CD4-positive, alpha-beta T cell treated with Interferon gamma for 1 hour (primary cell): ENCODE data around the gene RNF11.
"Not testable (repeated sequence)": the region's sequence is repeated elsewhere in the genome, so short reads cannot be mapped to it uniquely, and the experiment has no call there.

Experiments
- DNase-seq: peaks from one replicate; pipeline ENCODE4 v3.0.0-alpha.2; 2020

RNF11 gene

GRCh38 chr1:51230501-51231078 is 5.5 kb upstream of the RNF11 start:
- DNase-seq: no peak

GRCh38 chr1:51231120-51231519 is 5.0 kb upstream of the RNF11 start:
- DNase-seq: no peak

- no peak for DNase-seq
Measured at GRCh38 chr1:51231896-51232295, 4.2 kb upstream of the RNF11 start.

GRCh38 chr1:51234236-51234635 is 1.8 kb upstream of the RNF11 start:
- not testable (repeated sequence) for DNase-seq

- DNase-seq: peak; percentile 68
Measured at GRCh38 chr1:51234721-51235425, 1.2 kb upstream of the RNF11 start.

GRCh38 chr1:51236531-51237350 is 668 bp downstream of the RNF11 start:
- peak; percentile 37 for DNase-seq

GRCh38 chr1:51237351-51238033 is 1.4 kb downstream of the RNF11 start:
- no peak for DNase-seq

- DNase-seq: no peak
Measured at GRCh38 chr1:51238034-51238403, 1.9 kb downstream of the RNF11 start.

GRCh38 chr1:51240084-51240483 is 4.0 kb downstream of the RNF11 start:
- DNase-seq: no peak

GRCh38 chr1:51241119-51241518 is 5.0 kb downstream of the RNF11 start:
- DNase-seq: no peak

GRCh38 chr1:51242546-51242945 is 6.5 kb downstream of the RNF11 start:
- no peak for DNase-seq

GRCh38 chr1:51247022-51247421 is 10.9 kb downstream of the RNF11 start:
- DNase-seq: no peak

- DNase-seq: no peak
Measured at GRCh38 chr1:51247499-51247898, 11.4 kb downstream of the RNF11 start.

GRCh38 chr1:51249445-51249844 is 13.4 kb downstream of the RNF11 start:
- no peak for DNase-seq

- DNase-seq: not testable (repeated sequence)
Measured at GRCh38 chr1:51250729-51251128, 14.7 kb downstream of the RNF11 start.

GRCh38 chr1:51251165-51251564 is 15.1 kb downstream of the RNF11 start:
- not testable (repeated sequence) for DNase-seq

- DNase-seq: no peak
Measured at GRCh38 chr1:51252366-51252765, 16.3 kb downstream of the RNF11 start.

- no peak for DNase-seq
Measured at GRCh38 chr1:51253691-51254090, 17.6 kb downstream of the RNF11 start.

GRCh38 chr1:51255331-51255730 is 19.3 kb downstream of the RNF11 start:
- no peak for DNase-seq

- DNase-seq: no peak
Measured at GRCh38 chr1:51263147-51263877, 27.2 kb downstream of the RNF11 start.

GRCh38 chr1:51264451-51264850 is 28.4 kb downstream of the RNF11 start:
- no peak for DNase-seq

- no peak for DNase-seq
Measured at GRCh38 chr1:51265618-51266017, 29.5 kb downstream of the RNF11 start.

- no peak for DNase-seq
Measured at GRCh38 chr1:51266181-51266580, 30.1 kb downstream of the RNF11 start.
